Measurements from ENCODE around the gene BLM.
A peak's percentile ranks its signal among the peaks of the same experiment; 100 is the strongest.

BLM gene

GRCh38 chr15:90855139-90855538 lies 138.0 kb downstream of the BLM start:
- no peak overlapping the region for H3K4me3 ChIP-seq (ENCODE audit: low read length)
- DNase-seq (ENCODE audit: low read depth) = no peak
- TF ChIP-seq CTCF (IDR thresholded peaks at IDR 0.05; ENCODE audit: insufficient read depth, low read depth, low read length, missing control alignments) = no peak

- no peak for TF ChIP-seq CTCF (IDR thresholded peaks at IDR 0.05; ENCODE audit: insufficient read depth, low read depth, low read length, missing control alignments)
- no peak for DNase-seq (ENCODE audit: low read depth)
- H3K4me3 ChIP-seq (ENCODE audit: low read length) = no peak overlapping the region
Observed at GRCh38 chr15:90857337-90857736, 140.2 kb downstream of the BLM start.

- no peak for TF ChIP-seq CTCF (IDR thresholded peaks at IDR 0.05; ENCODE audit: insufficient read depth, low read depth, low read length, missing control alignments)
- DNase-seq (ENCODE audit: low read depth) = no peak
- H3K4me3 ChIP-seq (ENCODE audit: low read length) = no peak overlapping the region
Observed at GRCh38 chr15:90857883-90858443, 140.8 kb downstream of the BLM start.

- DNase-seq (ENCODE audit: low read depth) = no peak
- no peak overlapping the region for H3K4me3 ChIP-seq (ENCODE audit: low read length)
- TF ChIP-seq CTCF (IDR thresholded peaks at IDR 0.05; ENCODE audit: insufficient read depth, low read depth, low read length, missing control alignments) = no peak
Observed at GRCh38 chr15:90859234-90860131, 142.3 kb downstream of the BLM start.

GRCh38 chr15:90860450-90860849 lies 143.3 kb downstream of the BLM start:
- TF ChIP-seq CTCF (IDR thresholded peaks at IDR 0.05; ENCODE audit: insufficient read depth, low read depth, low read length, missing control alignments) = no peak
- H3K4me3 ChIP-seq (ENCODE audit: low read length) = no peak overlapping the region
- no peak for DNase-seq (ENCODE audit: low read depth)

GRCh38 chr15:90860942-90861675 lies 144.0 kb downstream of the BLM start:
- TF ChIP-seq CTCF (IDR thresholded peaks at IDR 0.05; ENCODE audit: insufficient read depth, low read depth, low read length, missing control alignments) = no peak
- H3K4me3 ChIP-seq (ENCODE audit: low read length) = no peak overlapping the region
- DNase-seq (ENCODE audit: low read depth) = peak; percentile 87
